A549 (cell line): ENCODE measurements around the gene MRFAP1L1. TPM values are rescaled to one million over a fixed set of nuclear protein-coding genes. Genes with fewer than 3 reads are reported as not detected.

Experiments
- ATAC-seq, 2 experiments: fragments of 200-7000 bp in 1 of 2; fragments of >200 bp in 1 of 2; cut with Nextera tagmentation in 1 of 2; cut with Tn5 transposase in 1 of 2; 3 replicates each; pipeline versions ENCODE4 v1.8.0 to v1.9.1; 2018 to 2020; ENCODE audit warnings: mild to moderate bottlenecking in 1 of 2, moderate library complexity in 1 of 2
- CTCF ChIA-PET: fragments of 300-600 bp; sonication (Branson Sonifier 250); formaldehyde crosslinking; extraction: SDS; loops from one replicate; lab custom pipeline; 2021; ENCODE audit warnings: antibody characterized with exemption, inconsistent platforms; lab: Yijun Ruan, JAX
- POLR2A ChIA-PET: fragments of 350-600 bp; formaldehyde crosslinking; extraction: SDS; loops from one replicate; lab custom pipeline; 2021; ENCODE audit warnings: antibody characterized with exemption, inconsistent platforms; lab: Yijun Ruan, JAX
- DNase-seq, 2 experiments: peaks; one replicate each; pipeline versions ENCODE4 v3.0.0 to v3.0.0-alpha.2; 2011 to 2016; ENCODE audit warnings: low read depth in 1 of 2, low spot score in 1 of 2
- FAIRE-seq: peaks from 2 replicates; lab custom pipeline; 2011; peaks lifted over from hg19 to GRCh38; lab: Jason Lieb, UNC
- H3K27ac ChIP-seq, 2 experiments: fragments of >200 bp; sonication (Bioruptor Twin); formaldehyde crosslinking; 3 replicates each; pipeline ENCODE4 v1.5.1; 2016 to 2017
- H3K4me1 ChIP-seq: fragments of >200 bp; sonication (Bioruptor Twin); formaldehyde crosslinking; 3 replicates; pipeline ENCODE4 v1.6.1; 2016
- H3K4me2 ChIP-seq: fragments of >200 bp; sonication (Bioruptor Twin); formaldehyde crosslinking; 3 replicates; pipeline ENCODE4 v1.6.1; 2016
- H3K4me3 ChIP-seq: fragments of >200 bp; sonication (Bioruptor Twin); formaldehyde crosslinking; 3 replicates; pipeline ENCODE4 v1.5.1; 2016
- H3K9me3 ChIP-seq: fragments of >200 bp; sonication (Bioruptor Twin); formaldehyde crosslinking; 3 replicates; pipeline ENCODE4 v1.6.1; 2016
- BHLHE40 ChIP-seq: IDR thresholded peaks from 2 replicates; pipeline ENCODE4 v1.6.1; 2012; ENCODE audit warnings: low read depth, low read length, inconsistent platforms
- CBX2 ChIP-seq: fragments of 200-600 bp; sonication (generic); IDR thresholded peaks from 2 replicates; pipeline ENCODE4 v1.6.1; 2016; ENCODE audit warnings: low read depth, mild to moderate bottlenecking, borderline replicate concordance
- CBX8 ChIP-seq: fragments of 200-600 bp; sonication (generic); IDR thresholded peaks from 2 replicates; pipeline ENCODE4 v1.6.1; 2016
- CHD4 ChIP-seq: fragments of 200-600 bp; sonication (generic); IDR thresholded peaks from 2 replicates; pipeline ENCODE4 v1.6.1; 2016; ENCODE audit warnings: antibody characterized with exemption, mild to moderate bottlenecking, borderline replicate concordance
- EHMT2 ChIP-seq: fragments of 200-600 bp; sonication (generic); IDR thresholded peaks from 2 replicates; pipeline ENCODE4 v1.6.1; 2016; ENCODE audit warnings: antibody characterized with exemption, low read depth, mild to moderate bottlenecking, moderate library complexity
- ESRRA ChIP-seq: fragments of 150-350 bp; IDR thresholded peaks from 2 replicates; pipeline ENCODE4 v1.6.1; 2014; ENCODE audit warnings: mild to moderate bottlenecking, low read length, borderline replicate concordance
- HEYL ChIP-seq: fragments of 250-450 bp; sonication (Bioruptor Pico); IDR thresholded peaks from 2 replicates; pipeline ENCODE4 v1.8.0; 2021; ENCODE audit warnings: mild to moderate bottlenecking, moderate library complexity
- HOXB5 ChIP-seq: fragments of 250-450 bp; sonication (Bioruptor Pico); IDR thresholded peaks from 2 replicates; pipeline ENCODE4 v1.5.0; 2020; ENCODE audit warnings: mild to moderate bottlenecking, moderate library complexity
- KDM1A ChIP-seq: fragments of 200-600 bp; sonication (generic); IDR thresholded peaks from 2 replicates; pipeline ENCODE4 v1.6.1; 2016; ENCODE audit warnings: low read depth, mild to moderate bottlenecking
- KDM5A ChIP-seq: fragments of 200-600 bp; sonication (generic); IDR thresholded peaks from 2 replicates; pipeline ENCODE4 v1.6.1; 2016; ENCODE audit warnings: antibody characterized with exemption, mild to moderate bottlenecking
- MYC ChIP-seq: IDR thresholded peaks from 2 replicates; pipeline ENCODE4 v1.6.1; 2012; ENCODE audit warnings: mild to moderate bottlenecking, inconsistent platforms, low read length, improper control_type of control experiment, borderline replicate concordance
- NFE2L2 ChIP-seq: fragments of 150-350 bp; conservative IDR thresholded peaks from 2 replicates; pipeline ENCODE4 v1.6.1; 2014; ENCODE audit warnings: low read length
- NPAS2 ChIP-seq: fragments of 250-450 bp; sonication (Bioruptor Pico); IDR thresholded peaks from 2 replicates; pipeline ENCODE4 v1.8.0; 2022; ENCODE audit warnings: mild to moderate bottlenecking, moderate library complexity, borderline replicate concordance
- NR3C1 ChIP-seq: fragments of >200 bp; sonication (Bioruptor Twin); formaldehyde crosslinking; IDR thresholded peaks from 3 replicates; pipeline ENCODE4 v1.6.1; 2017
- PHF8 ChIP-seq: fragments of 200-600 bp; sonication (generic); IDR thresholded peaks from 2 replicates; pipeline ENCODE4 v1.6.1; 2016; ENCODE audit warnings: low read depth, mild to moderate bottlenecking, antibody characterized with exemption, moderate library complexity, borderline replicate concordance
- POLR2A ChIP-seq: IDR thresholded peaks from 2 replicates; pipeline ENCODE4 v1.6.1; 2012; ENCODE audit warnings: mild to moderate bottlenecking, low read length
- POLR2AphosphoS2 ChIP-seq: conservative IDR thresholded peaks from 2 replicates; pipeline ENCODE4 v1.6.1; 2012; ENCODE audit warnings: low read length, improper control_type of control experiment, inconsistent platforms
- RAD21 ChIP-seq, 2 experiments: fragments of >200 bp in 1 of 2; sonication (Bioruptor Twin) in 1 of 2; formaldehyde crosslinking in 1 of 2; IDR thresholded peaks in 1 of 2; conservative IDR thresholded peaks in 1 of 2; 2 replicates in 1 of 2; 3 replicates in 1 of 2; pipeline ENCODE4 v1.6.1; 2012 to 2018; ENCODE audit warnings: inconsistent platforms in 1 of 2
- RARB ChIP-seq: fragments of 250-450 bp; sonication (Bioruptor Pico); IDR thresholded peaks from 2 replicates; pipeline ENCODE4 v1.8.0; 2021; ENCODE audit warnings: mild to moderate bottlenecking, moderate library complexity
- RFX5 ChIP-seq: fragments of 450-650 bp; IDR thresholded peaks from 2 replicates; pipeline ENCODE4 v1.7.1; 2014; ENCODE audit warnings: antibody characterized with exemption, mild to moderate bottlenecking, moderate library complexity
- RNF2 ChIP-seq: fragments of 200-600 bp; sonication (generic); IDR thresholded peaks from 2 replicates; pipeline ENCODE4 v1.6.1; 2016; ENCODE audit warnings: low read depth, mild to moderate bottlenecking, antibody characterized with exemption, moderate library complexity, borderline replicate concordance
- SMC3 ChIP-seq: fragments of >200 bp; sonication (Bioruptor Twin); formaldehyde crosslinking; IDR thresholded peaks from 3 replicates; pipeline ENCODE4 v1.6.1; 2018; ENCODE audit warnings: inconsistent platforms
- TFCP2L1 ChIP-seq: fragments of 250-450 bp; sonication (Bioruptor Pico); IDR thresholded peaks from 2 replicates; pipeline ENCODE4 v1.5.0; 2021; ENCODE audit warnings: mild to moderate bottlenecking
- ZFP36 ChIP-seq: fragments of 450-650 bp; IDR thresholded peaks from 2 replicates; pipeline ENCODE4 v1.6.1; 2014; ENCODE audit warnings: borderline replicate concordance; ENCODE audit not compliant: partially characterized antibody
- ZNF302 ChIP-seq: fragments of 250-450 bp; sonication (Bioruptor Pico); IDR thresholded peaks from 2 replicates; pipeline ENCODE4 v1.9.0; 2021; ENCODE audit warnings: inconsistent platforms, mild to moderate bottlenecking, moderate library complexity
- WGBS: methylation state at CpG from one replicate; pipeline ENCODE4 v1.1.6; 2017; ENCODE audit errors: missing lambda C conversion rate; 5-methylcytosine and 5-hydroxymethylcytosine counted together
- polyA plus RNA-seq, 4 experiments: library from polyadenylated mRNA; depleted of rRNA in 3 of 4; stranded (reverse); fragments of >200 nt; fragmentation: RNase III in 1 of 4; extraction: RNeasy Plus Mini Kit Qiagen cat#74134 plus additional on column Dnase treatment in 1 of 4; gene quantifications; 2 replicates in 3 of 4; 3 replicates in 1 of 4; pipeline ENCODE4 v1.2.3, GENCODE V29; 2011 to 2017
- TF ChIP-seq, protein P1 (sequence below): IDR thresholded peaks from 2 replicates; pipeline ENCODE4 v1.6.1; 2012
- TF ChIP-seq, protein P2 (sequence below): fragments of >200 bp; sonication (Bioruptor Twin); formaldehyde crosslinking; IDR thresholded peaks from 3 replicates; pipeline ENCODE4 v1.5.1; 2016
- TF ChIP-seq, protein P3 (sequence below): IDR thresholded peaks from 2 replicates; pipeline ENCODE4 v1.6.1; 2012; ENCODE audit warnings: low read depth, borderline replicate concordance
- TF ChIP-seq, protein P4 (sequence below): fragments of 450-650 bp; IDR thresholded peaks from 2 replicates; pipeline ENCODE4 v1.6.1; 2014; ENCODE audit warnings: antibody characterized with exemption
- TF ChIP-seq, protein P5 (sequence below): fragments of 200-600 bp; sonication (generic); IDR thresholded peaks from 2 replicates; pipeline ENCODE4 v1.6.1; 2016; ENCODE audit warnings: antibody characterized with exemption, mild to moderate bottlenecking, moderate library complexity

MRFAP1L1 gene
- polyA plus RNA-seq, 2 of the 4 experiments (the other 2 are of a cell fraction): 46.1 to 78.2 TPM

DNA sequence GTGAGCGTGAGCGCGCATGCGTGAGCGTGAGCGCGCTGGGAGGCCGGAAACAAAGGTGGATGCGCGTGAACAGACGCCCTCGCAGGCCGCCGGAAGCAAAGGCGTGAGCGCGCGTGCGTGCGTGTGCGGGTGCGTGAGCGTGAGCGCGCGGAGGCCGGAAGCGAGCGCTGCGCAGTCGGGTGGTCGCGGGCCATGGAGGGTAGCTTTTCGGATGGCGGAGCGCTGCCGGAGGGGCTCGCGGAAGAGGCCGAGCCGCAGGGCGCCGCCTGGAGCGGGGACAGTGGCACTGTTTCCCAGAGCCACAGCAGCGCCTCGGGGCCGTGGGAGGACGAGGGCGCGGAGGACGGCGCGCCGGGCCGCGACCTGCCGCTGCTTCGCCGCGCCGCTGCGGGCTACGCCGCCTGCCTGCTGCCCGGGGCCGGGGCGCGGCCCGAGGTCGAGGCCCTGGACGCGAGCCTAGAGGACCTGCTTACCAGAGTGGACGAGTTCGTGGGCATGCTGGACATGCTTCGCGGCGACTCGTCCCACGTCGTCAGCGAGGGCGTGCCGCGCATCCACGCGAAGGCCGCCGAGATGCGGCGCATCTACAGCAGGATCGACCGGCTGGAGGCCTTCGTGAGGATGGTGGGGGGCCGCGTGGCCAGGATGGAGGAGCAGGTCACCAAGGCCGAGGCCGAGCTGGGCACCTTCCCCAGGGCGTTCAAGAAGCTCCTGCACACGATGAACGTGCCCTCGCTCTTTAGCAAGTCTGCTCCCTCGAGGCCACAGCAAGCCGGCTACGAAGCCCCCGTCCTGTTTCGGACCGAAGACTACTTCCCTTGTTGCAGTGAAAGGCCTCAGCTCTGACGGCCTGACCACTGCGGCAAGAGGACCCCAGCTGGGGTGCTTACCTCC lies 6.6 kb upstream of the MRFAP1L1 start, which contains the start of gene BLOC1S4 (continued):
- TF ChIP-seq HEYL (CRISPR knock-in tag): no peak
- TF ChIP-seq PHF8: 0 out of 2 replicates have a peak, but pooled peaks have one; percentile 42
- TF ChIP-seq TFCP2L1 (CRISPR knock-in tag): no peak
- TF ChIP-seq, protein P1, sequence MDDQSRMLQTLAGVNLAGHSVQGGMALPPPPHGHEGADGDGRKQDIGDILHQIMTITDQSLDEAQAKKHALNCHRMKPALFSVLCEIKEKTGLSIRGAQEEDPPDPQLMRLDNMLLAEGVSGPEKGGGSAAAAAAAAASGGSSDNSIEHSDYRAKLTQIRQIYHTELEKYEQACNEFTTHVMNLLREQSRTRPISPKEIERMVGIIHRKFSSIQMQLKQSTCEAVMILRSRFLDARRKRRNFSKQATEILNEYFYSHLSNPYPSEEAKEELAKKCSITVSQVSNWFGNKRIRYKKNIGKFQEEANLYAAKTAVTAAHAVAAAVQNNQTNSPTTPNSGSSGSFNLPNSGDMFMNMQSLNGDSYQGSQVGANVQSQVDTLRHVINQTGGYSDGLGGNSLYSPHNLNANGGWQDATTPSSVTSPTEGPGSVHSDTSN: no peak
- TF ChIP-seq, protein P2, sequence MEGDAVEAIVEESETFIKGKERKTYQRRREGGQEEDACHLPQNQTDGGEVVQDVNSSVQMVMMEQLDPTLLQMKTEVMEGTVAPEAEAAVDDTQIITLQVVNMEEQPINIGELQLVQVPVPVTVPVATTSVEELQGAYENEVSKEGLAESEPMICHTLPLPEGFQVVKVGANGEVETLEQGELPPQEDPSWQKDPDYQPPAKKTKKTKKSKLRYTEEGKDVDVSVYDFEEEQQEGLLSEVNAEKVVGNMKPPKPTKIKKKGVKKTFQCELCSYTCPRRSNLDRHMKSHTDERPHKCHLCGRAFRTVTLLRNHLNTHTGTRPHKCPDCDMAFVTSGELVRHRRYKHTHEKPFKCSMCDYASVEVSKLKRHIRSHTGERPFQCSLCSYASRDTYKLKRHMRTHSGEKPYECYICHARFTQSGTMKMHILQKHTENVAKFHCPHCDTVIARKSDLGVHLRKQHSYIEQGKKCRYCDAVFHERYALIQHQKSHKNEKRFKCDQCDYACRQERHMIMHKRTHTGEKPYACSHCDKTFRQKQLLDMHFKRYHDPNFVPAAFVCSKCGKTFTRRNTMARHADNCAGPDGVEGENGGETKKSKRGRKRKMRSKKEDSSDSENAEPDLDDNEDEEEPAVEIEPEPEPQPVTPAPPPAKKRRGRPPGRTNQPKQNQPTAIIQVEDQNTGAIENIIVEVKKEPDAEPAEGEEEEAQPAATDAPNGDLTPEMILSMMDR: no peak
- peak; percentile 69 for TF ChIP-seq POLR2A
- no peak for TF ChIP-seq NPAS2 (CRISPR knock-in tag)
- no peak for TF ChIP-seq RFX5
- no peak for TF ChIP-seq BHLHE40
- TF ChIP-seq SMC3: no peak
- TF ChIP-seq POLR2AphosphoS2: no peak
- TF ChIP-seq KDM5A: no peak
- TF ChIP-seq, protein P3, sequence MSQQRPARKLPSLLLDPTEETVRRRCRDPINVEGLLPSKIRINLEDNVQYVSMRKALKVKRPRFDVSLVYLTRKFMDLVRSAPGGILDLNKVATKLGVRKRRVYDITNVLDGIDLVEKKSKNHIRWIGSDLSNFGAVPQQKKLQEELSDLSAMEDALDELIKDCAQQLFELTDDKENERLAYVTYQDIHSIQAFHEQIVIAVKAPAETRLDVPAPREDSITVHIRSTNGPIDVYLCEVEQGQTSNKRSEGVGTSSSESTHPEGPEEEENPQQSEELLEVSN: no peak; the same call in 1 of the 2 replicates
- no peak for TF ChIP-seq CBX2
- TF ChIP-seq HOXB5 (CRISPR knock-in tag): 0 out of 2 replicates have a peak, but pooled peaks have one; percentile 47
- TF ChIP-seq CBX8: no peak
- TF ChIP-seq MYC: 0 out of 2 replicates have a peak, but pooled peaks have one; percentile 34
- no peak for TF ChIP-seq NR3C1
- TF ChIP-seq ZFP36: no peak
- TF ChIP-seq, protein P4, sequence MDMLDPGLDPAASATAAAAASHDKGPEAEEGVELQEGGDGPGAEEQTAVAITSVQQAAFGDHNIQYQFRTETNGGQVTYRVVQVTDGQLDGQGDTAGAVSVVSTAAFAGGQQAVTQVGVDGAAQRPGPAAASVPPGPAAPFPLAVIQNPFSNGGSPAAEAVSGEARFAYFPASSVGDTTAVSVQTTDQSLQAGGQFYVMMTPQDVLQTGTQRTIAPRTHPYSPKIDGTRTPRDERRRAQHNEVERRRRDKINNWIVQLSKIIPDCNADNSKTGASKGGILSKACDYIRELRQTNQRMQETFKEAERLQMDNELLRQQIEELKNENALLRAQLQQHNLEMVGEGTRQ: no peak
- TF ChIP-seq RNF2: no peak
- TF ChIP-seq EHMT2: no peak

DNA sequence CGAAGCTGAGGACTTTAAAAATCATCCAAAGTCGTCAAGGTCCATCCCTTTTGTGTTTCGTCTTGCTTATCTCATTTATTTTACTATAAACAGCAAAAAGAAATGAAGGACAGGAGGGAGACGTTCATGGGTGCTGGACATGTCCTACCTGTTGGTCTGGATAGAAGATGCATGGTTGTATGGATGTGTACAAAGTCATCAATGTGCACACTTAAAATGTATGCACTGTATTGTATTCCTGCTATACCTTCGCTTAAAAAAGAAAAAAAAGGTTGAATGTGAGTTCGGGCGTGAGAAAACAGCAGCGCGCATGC lies 6.0 kb upstream of the MRFAP1L1 start:
- ATAC-seq (0 out of 6 replicates have a peak, but pooled peaks of 1 of the 2 experiments have one; percentile 21), FAIRE-seq (no peak), DNase-seq (no peak)
- 13% methylated on average over 9 of the region's 9 CpGs for WGBS
- H3K4me1 ChIP-seq: peaks cover 21% of the 10 kb centered on the region; the same call in 1 of the 3 replicates
- ChIA-PET CTCF (interaction anchor here (0.9 to 9.0 kb wide), 2 partner anchors 12 to 158 kb away, joined by 3 to 168 read pairs; no protein-coding TSS in a partner anchor), POLR2A (interaction anchor here (2.1 kb wide), 1 partner anchor 41 kb away, joined by 9 read pairs; a partner anchor contains a TSS)
- peak overlapping the region; percentile 81 for H3K4me3 ChIP-seq
- peaks cover 19% of the 10 kb centered on the region for H3K9me3 ChIP-seq
- peak overlapping the region; percentile 92 to 99 for H3K27ac ChIP-seq
- H3K4me2 ChIP-seq: peak overlapping the region; percentile 89
- no peak for TF ChIP-seq KDM1A
- no peak for TF ChIP-seq ZFP36
- TF ChIP-seq, protein P5, sequence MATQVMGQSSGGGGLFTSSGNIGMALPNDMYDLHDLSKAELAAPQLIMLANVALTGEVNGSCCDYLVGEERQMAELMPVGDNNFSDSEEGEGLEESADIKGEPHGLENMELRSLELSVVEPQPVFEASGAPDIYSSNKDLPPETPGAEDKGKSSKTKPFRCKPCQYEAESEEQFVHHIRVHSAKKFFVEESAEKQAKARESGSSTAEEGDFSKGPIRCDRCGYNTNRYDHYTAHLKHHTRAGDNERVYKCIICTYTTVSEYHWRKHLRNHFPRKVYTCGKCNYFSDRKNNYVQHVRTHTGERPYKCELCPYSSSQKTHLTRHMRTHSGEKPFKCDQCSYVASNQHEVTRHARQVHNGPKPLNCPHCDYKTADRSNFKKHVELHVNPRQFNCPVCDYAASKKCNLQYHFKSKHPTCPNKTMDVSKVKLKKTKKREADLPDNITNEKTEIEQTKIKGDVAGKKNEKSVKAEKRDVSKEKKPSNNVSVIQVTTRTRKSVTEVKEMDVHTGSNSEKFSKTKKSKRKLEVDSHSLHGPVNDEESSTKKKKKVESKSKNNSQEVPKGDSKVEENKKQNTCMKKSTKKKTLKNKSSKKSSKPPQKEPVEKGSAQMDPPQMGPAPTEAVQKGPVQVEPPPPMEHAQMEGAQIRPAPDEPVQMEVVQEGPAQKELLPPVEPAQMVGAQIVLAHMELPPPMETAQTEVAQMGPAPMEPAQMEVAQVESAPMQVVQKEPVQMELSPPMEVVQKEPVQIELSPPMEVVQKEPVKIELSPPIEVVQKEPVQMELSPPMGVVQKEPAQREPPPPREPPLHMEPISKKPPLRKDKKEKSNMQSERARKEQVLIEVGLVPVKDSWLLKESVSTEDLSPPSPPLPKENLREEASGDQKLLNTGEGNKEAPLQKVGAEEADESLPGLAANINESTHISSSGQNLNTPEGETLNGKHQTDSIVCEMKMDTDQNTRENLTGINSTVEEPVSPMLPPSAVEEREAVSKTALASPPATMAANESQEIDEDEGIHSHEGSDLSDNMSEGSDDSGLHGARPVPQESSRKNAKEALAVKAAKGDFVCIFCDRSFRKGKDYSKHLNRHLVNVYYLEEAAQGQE: no peak
- TF ChIP-seq ZNF302: no peak
- no peak for TF ChIP-seq ESRRA
- TF ChIP-seq SMC3: no peak
- TF ChIP-seq CBX2: no peak
- no peak for TF ChIP-seq RARB (CRISPR knock-in tag)
- TF ChIP-seq NFE2L2: no peak
- no peak for TF ChIP-seq HEYL (CRISPR knock-in tag)
- no peak for TF ChIP-seq KDM5A
- TF ChIP-seq RAD21 (conservative IDR thresholded peaks at IDR 0.05 in 1 of 2, IDR thresholded peaks at IDR 0.05 in 1 of 2): no peak
- TF ChIP-seq CHD4: no peak
